SJCRH30 (cell line): Measurements from ENCODE around the gene PALB2. TPM values are rescaled to one million over a fixed set of nuclear protein-coding genes. Genes with fewer than 3 reads are reported as not detected.
"Not testable (repeated sequence)": the region's sequence is repeated elsewhere in the genome, so short reads cannot be mapped to it uniquely, and the experiment has no call there.

Experiments
- DNase-seq, 2 experiments: peaks; one replicate each; pipeline ENCODE4 v3.0.0-alpha.2; 2015 to 2020
- H3K27ac ChIP-seq: fragments of 250-450 bp; sonication (Bioruptor Pico); 2 replicates; pipeline ENCODE4 v1.5.1; 2020; ENCODE audit warnings: mild to moderate bottlenecking, moderate library complexity
- H3K27me3 ChIP-seq: fragments of 250-450 bp; sonication (Bioruptor Pico); 2 replicates; pipeline ENCODE4 v1.5.1; 2020; ENCODE audit warnings: mild to moderate bottlenecking, moderate library complexity
- H3K36me3 ChIP-seq: fragments of 250-450 bp; sonication (Bioruptor Pico); 2 replicates; pipeline ENCODE4 v1.5.1; 2020; ENCODE audit warnings: mild to moderate bottlenecking, moderate library complexity
- H3K4me1 ChIP-seq: fragments of 250-450 bp; sonication (Bioruptor Pico); 2 replicates; pipeline ENCODE4 v1.5.1; 2020; ENCODE audit warnings: mild to moderate bottlenecking, moderate library complexity
- H3K4me3 ChIP-seq: fragments of 250-450 bp; sonication (Bioruptor Pico); 2 replicates; pipeline ENCODE4 v1.5.1; 2020; ENCODE audit warnings: mild to moderate bottlenecking, moderate library complexity
- H3K9me3 ChIP-seq: fragments of 250-450 bp; sonication (Bioruptor Pico); replicated peaks from 2 replicates; pipeline ENCODE4 v1.5.1; 2020; ENCODE audit warnings: mild to moderate bottlenecking, moderate library complexity
- total RNA-seq: library from RNA; depleted of rRNA; stranded (reverse); fragments of >200 nt; shearing (Covaris generic); gene quantifications from 2 replicates; pipeline ENCODE4 v1.2.3, GENCODE V29; 2014

Gene PALB2
- total RNA-seq, 1 experiment from 2014 or later: 25.9 TPM

- no peak overlapping the region for H3K4me3 ChIP-seq
- no peaks in the 10 kb centered on the region for H3K4me1 ChIP-seq
- H3K36me3 ChIP-seq: peaks cover 34% of the 10 kb centered on the region
- no peaks in the 10 kb centered on the region for H3K27me3 ChIP-seq
- DNase-seq: no peak
- H3K9me3 ChIP-seq: no peaks in the 10 kb centered on the region
- H3K27ac ChIP-seq: no peak overlapping the region
These were observed 27.1 kb upstream of the PALB2 start for GRCh38 chr16:23668225-23668624.

GRCh38 chr16:23667355-23667659, 26.2 kb upstream of the PALB2 start:
- no peaks in the 10 kb centered on the region for H3K9me3 ChIP-seq
- no peak for DNase-seq
- H3K27ac ChIP-seq: no peak overlapping the region
- peaks cover 34% of the 10 kb centered on the region for H3K36me3 ChIP-seq
- no peak overlapping the region for H3K4me3 ChIP-seq
- no peaks in the 10 kb centered on the region for H3K27me3 ChIP-seq
- H3K4me1 ChIP-seq: no peaks in the 10 kb centered on the region

GRCh38 chr16:23666571-23667354, 25.7 kb upstream of the PALB2 start:
- no peak for DNase-seq
- Histone ChIP-seq H3K36me3 (peaks cover 38% of the 10 kb centered on the region), H3K4me3 (no peak overlapping the region)

GRCh38 chr16:23663918-23664317, 22.8 kb upstream of the PALB2 start:
- H3K4me1 ChIP-seq: no peaks in the 10 kb centered on the region
- DNase-seq: no peak
- no peak overlapping the region for H3K4me3 ChIP-seq
- no peaks in the 10 kb centered on the region for H3K27me3 ChIP-seq
- no peaks in the 10 kb centered on the region for H3K9me3 ChIP-seq
- H3K36me3 ChIP-seq: peaks cover 63% of the 10 kb centered on the region
- H3K27ac ChIP-seq: no peak overlapping the region

More at GRCh38 chr16:23666571-23667354, 25.7 kb upstream of the PALB2 start:
- Histone ChIP-seq H3K27ac (no peak overlapping the region), H3K9me3 (no peaks in the 10 kb centered on the region), H3K4me1 (no peaks in the 10 kb centered on the region), H3K27me3 (no peaks in the 10 kb centered on the region)

GRCh38 chr16:23651943-23652468, 10.9 kb upstream of the PALB2 start:
- Histone ChIP-seq H3K27me3 (no peaks in the 10 kb centered on the region), H3K4me3 (no peak overlapping the region), H3K9me3 (no peaks in the 10 kb centered on the region), H3K27ac (no peak overlapping the region), H3K36me3 (peaks cover 42% of the 10 kb centered on the region), H3K4me1 (no peaks in the 10 kb centered on the region)
- no peak for DNase-seq

- H3K27ac ChIP-seq: no peak overlapping the region
- H3K27me3 ChIP-seq: no peaks in the 10 kb centered on the region
- no peak for DNase-seq
- no peaks in the 10 kb centered on the region for H3K9me3 ChIP-seq
- peaks cover 48% of the 10 kb centered on the region for H3K36me3 ChIP-seq
- H3K4me1 ChIP-seq: no peaks in the 10 kb centered on the region
- H3K4me3 ChIP-seq: no peak overlapping the region
These were observed 9.7 kb upstream of the PALB2 start for GRCh38 chr16:23650674-23651416.

- H3K36me3 ChIP-seq: peaks cover 31% of the 10 kb centered on the region
- H3K9me3 ChIP-seq: no peaks in the 10 kb centered on the region
- H3K27ac ChIP-seq: peak overlapping the region; percentile 74
- H3K4me1 ChIP-seq: no peaks in the 10 kb centered on the region
- peak overlapping the region; percentile 77 for H3K4me3 ChIP-seq
- no peaks in the 10 kb centered on the region for H3K27me3 ChIP-seq
- no peak for DNase-seq
These were observed 1.2 kb upstream of the PALB2 start for GRCh38 chr16:23642246-23642774.

GRCh38 chr16:23640615-23640930, 537 bp downstream of the PALB2 start:
- no peaks in the 10 kb centered on the region for H3K27me3 ChIP-seq
- H3K4me3 ChIP-seq: peak overlapping the region; percentile 77
- peaks cover 31% of the 10 kb centered on the region for H3K36me3 ChIP-seq
- H3K4me1 ChIP-seq: no peaks in the 10 kb centered on the region
- DNase-seq: peak in 1 of 2 experiments; percentile 19
- H3K27ac ChIP-seq: peak overlapping the region; percentile 74
- H3K9me3 ChIP-seq: no peaks in the 10 kb centered on the region

- Histone ChIP-seq H3K36me3 (peaks cover 33% of the 10 kb centered on the region), H3K9me3 (no peaks in the 10 kb centered on the region), H3K27ac (no peak overlapping the region), H3K27me3 (no peaks in the 10 kb centered on the region), H3K4me3 (no peak overlapping the region), H3K4me1 (no peaks in the 10 kb centered on the region)
- DNase-seq: no peak
These were observed 5.2 kb downstream of the PALB2 start for GRCh38 chr16:23635958-23636357.

- Histone ChIP-seq H3K4me1 (no peaks in the 10 kb centered on the region), H3K9me3 (no peaks in the 10 kb centered on the region), H3K4me3 (no peak overlapping the region), H3K27ac (no peak overlapping the region), H3K27me3 (no peaks in the 10 kb centered on the region), H3K36me3 (peaks cover 46% of the 10 kb centered on the region)
- no peak for DNase-seq
These were observed 6.6 kb downstream of the PALB2 start for GRCh38 chr16:23634461-23635036.

- not testable (repeated sequence) for DNase-seq, H3K9me3 ChIP-seq, H3K4me3 ChIP-seq, H3K27me3 ChIP-seq, H3K4me1 ChIP-seq, H3K27ac ChIP-seq
- peaks cover 43% of the 10 kb centered on the region for H3K36me3 ChIP-seq
These were observed 9.2 kb downstream of the PALB2 start for GRCh38 chr16:23631874-23632273.

- no peaks in the 10 kb centered on the region for H3K9me3 ChIP-seq
- H3K4me3 ChIP-seq: no peak overlapping the region
- H3K27me3 ChIP-seq: no peaks in the 10 kb centered on the region
- DNase-seq: no peak
- H3K4me1 ChIP-seq: no peaks in the 10 kb centered on the region
- H3K36me3 ChIP-seq: peaks cover 50% of the 10 kb centered on the region
- no peak overlapping the region for H3K27ac ChIP-seq
These were observed 11.6 kb downstream of the PALB2 start for GRCh38 chr16:23629516-23629915.

- H3K27me3 ChIP-seq: no peaks in the 10 kb centered on the region
- no peak for DNase-seq
- H3K4me1 ChIP-seq: no peaks in the 10 kb centered on the region
- no peak overlapping the region for H3K4me3 ChIP-seq
- peaks cover 50% of the 10 kb centered on the region for H3K36me3 ChIP-seq
- no peak overlapping the region for H3K27ac ChIP-seq
- H3K9me3 ChIP-seq: no peaks in the 10 kb centered on the region
These were observed 17.0 kb downstream of the PALB2 start for GRCh38 chr16:23624092-23624491.

- no peaks in the 10 kb centered on the region for H3K27me3 ChIP-seq
- peaks cover 19% of the 10 kb centered on the region for H3K36me3 ChIP-seq
- DNase-seq: no peak
- H3K4me3 ChIP-seq: no peak overlapping the region
- no peaks in the 10 kb centered on the region for H3K4me1 ChIP-seq
- H3K27ac ChIP-seq: no peak overlapping the region
- no peaks in the 10 kb centered on the region for H3K9me3 ChIP-seq
These were observed 25.3 kb downstream of the PALB2 start for GRCh38 chr16:23615805-23616204.

- Histone ChIP-seq H3K27ac (no peak overlapping the region), H3K36me3 (peaks cover 12% of the 10 kb centered on the region), H3K27me3 (no peaks in the 10 kb centered on the region), H3K4me3 (no peak overlapping the region), H3K9me3 (no peaks in the 10 kb centered on the region), H3K4me1 (no peaks in the 10 kb centered on the region)
- no peak for DNase-seq
These were observed 29.2 kb downstream of the PALB2 start for GRCh38 chr16:23611936-23612335.
